ENCODE data around the gene PSMC3. TPM values are rescaled to one million over a fixed set of nuclear protein-coding genes. Genes with fewer than 3 reads are reported as not detected.

PSMC3 gene
- 188 to 258 TPM (median 203 TPM) in 5 replicates for total RNA-seq (2022; extraction: Qiagen RNA extraction; ENCODE audit: low read depth)

DNA sequence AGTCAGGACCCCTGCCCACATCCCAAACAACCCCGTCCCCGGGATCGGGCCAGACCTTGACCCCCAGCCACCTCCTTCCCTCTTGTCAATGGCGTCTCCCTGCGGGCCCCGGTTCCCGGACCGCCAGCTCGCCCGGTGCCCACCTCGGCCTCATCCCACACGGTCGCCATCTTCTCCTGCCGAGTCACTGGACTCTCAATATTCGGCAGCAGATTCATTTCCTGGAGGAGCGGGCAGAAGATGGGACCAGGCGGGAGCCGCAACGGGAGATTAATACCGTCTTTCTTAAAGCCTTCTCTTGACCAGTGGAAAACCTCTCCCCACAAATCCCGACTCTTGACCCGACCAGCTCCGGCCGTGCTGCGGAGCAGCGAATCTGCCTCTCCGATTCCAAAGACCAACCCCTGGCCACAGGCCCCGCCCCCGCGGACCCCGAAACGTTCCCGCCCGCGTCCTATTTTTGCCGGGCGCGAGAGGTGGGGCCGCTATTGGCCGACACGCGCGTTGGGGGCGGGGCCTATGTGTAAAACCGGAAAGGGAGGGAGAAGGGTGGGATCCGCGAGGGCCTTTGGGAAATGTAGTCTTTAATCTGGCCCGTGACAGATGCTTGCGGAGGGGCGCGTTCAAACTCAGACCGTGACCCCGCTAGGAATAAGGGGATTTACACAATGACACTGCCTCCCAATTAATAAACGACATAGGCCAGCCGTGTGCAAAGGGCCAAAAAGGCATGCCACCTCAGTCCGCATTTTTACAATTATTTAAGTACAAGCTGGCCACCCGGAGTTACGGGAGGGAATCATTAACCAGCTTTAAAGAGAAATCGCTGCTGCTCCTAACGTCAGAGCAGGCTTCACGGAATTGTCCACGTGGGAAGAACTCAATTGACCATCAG is at the start of gene PSMC3:
PSMC3 (minus strand) TSS at position 378 of the 895 bp plus-strand sequence; CDS start at position 218, 160 bp downstream.

DNA sequence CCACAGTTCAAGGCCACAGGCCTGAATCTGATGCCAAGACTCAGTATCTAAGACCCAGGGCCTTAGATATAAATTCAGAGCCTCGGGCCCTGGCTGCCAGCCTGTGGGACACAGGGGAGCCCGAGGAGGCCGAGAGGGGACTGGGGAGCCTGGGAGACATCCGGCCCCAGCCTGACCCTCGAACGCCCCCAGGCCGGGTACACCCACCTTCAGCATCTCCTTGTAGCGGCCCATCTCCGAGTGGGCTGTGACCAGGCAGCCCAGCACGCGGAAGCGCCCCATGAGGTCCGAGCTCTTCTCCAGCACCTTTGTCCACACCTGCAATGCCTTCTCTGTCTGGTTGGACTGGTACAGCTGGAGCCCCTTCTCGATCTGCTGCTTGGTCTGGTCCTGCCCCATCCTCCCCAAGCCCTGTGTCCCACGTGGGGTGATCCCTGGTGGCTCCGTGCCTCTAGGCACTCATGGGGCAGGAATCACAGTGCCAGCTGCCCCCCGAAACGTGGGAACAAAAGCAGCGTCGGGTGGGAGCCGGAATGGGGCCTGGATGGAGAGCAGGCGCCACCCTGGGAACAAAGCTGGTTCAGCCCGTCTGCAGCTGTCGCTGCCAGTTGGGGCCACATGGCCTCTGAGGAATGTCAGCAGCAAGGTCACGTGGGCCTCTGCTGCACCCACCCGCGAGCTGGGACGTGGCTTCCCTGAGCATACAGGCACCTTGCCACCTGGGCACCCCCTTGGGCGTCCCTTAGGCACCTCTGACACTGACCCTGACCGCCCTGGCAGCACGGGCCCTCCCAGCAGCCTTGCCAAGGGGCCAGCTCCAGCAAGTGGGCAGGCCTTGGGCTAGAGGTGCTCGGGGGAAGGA is 22.6 kb upstream of the PSMC3 start, which contains the start of gene RAPSN:
RAPSN (minus strand) TSS at position 571 of the 862 bp plus-strand sequence; CDS start at position 399, 172 bp downstream.

DNA sequence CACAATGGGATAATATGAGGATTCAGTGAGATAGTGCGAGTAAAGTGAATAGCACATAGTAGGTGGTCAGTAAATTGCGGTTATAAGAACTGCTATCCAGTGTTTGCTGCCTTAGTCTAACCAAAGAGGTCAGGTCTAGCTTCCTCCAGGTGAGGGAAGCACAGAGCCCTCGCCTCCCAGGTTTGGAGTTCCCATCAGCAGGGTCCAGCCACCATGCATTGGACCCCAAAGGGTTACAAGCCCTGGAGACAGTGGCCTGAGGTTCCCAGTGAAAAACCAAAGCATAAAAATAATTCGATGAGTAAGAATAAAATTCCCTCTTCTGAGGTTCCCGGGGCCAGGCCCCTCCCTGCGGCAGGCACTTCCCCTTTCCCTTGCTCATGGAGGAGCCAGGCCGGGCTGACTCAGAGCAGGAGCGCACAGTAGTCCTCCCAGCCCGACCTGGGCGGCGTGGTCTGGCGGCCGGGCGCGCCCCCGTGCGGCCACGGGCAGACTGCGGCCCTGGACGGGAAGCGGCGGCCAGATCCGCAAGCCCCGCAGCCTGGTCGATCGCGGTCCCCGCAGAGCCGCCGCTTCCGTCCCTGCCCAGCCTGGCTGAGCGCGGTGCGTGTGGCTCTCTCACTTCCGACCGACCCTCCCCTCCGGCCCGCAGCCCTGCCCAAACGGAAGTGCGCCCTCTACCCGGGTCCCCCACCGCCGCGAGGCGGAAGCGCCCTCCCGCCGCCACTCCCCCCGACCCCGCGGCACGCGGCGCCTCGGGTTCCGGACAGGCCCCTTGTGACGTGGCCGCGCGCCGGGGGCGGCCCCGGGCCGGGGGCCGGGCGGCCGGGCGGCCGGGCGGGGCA is 18.3 kb downstream of the PSMC3 start, which contains the start of gene SLC39A13:
SLC39A13 (plus strand) TSS at position 845 of the 845 bp plus-strand sequence. CDS start 1,505 bp downstream, outside the sequence.

DNA sequence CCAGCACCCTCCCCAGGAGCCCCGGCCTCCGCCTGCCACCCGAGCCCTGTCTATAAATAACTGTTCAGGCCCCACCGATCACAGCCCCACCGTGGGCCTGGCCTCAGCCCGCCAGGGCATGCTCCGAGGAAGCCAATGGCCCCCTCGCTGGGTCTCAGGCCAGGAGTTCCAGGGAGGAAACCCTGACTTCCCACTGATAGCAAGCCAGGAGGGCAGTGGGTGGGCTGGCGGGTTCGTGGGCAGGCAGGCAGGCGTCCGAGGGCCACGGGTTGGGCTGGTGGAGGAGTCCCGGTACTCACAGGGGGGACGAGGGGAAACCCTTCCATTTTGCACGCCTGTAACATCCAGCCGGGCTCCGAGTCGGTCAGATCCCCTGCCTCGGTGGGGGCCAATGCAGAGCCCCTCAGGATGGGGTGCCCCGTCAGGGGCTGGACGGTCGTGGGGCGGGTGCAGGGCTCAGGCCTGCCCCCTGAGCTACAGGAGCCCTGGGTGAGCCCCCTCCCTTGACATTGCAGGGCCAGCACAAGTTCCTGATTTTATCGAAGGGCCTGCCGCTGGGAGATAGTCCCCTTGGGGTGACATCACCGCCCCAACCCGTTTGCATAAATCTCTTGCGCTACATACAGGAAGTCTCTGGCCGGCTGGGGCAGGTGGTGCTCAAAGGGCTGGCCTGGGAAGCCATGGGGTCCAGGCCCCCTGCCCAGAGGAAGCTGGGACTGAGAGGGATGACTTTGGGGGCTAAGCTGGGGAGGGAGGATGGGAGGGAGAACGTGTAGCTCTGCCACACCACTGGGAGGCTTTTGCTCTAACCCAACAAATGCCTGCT is 48.0 kb downstream of the PSMC3 start, which contains the start of gene SPI1:
SPI1 (minus strand) TSS at position 538 of the 826 bp plus-strand sequence; CDS start at position 344, 194 bp downstream.

Other genes starting within 250 kb of the PSMC3 start
- 25.8 to 41.6 TPM (median 26.7 TPM) in 5 replicates for gene ARFGAP2, start 249.6 kb downstream of the PSMC3 start, total RNA-seq (2022; extraction: Qiagen RNA extraction; ENCODE audit: low read depth)
- 25.8 to 36.2 TPM (median 30.0 TPM) in 5 replicates for gene PACSIN3, start 240.0 kb downstream of the PSMC3 start, total RNA-seq (2022; extraction: Qiagen RNA extraction; ENCODE audit: low read depth)
- 80.4 to 99.0 TPM (median 86.1 TPM) in 5 replicates for gene DDB2, start 211.5 kb downstream of the PSMC3 start, total RNA-seq (2022; extraction: Qiagen RNA extraction; ENCODE audit: low read depth)
- 20.4 to 29.9 TPM (median 22.9 TPM) in 5 replicates for gene ACP2, start 177.6 kb downstream of the PSMC3 start, total RNA-seq (2022; extraction: Qiagen RNA extraction; ENCODE audit: low read depth)
- 8.4 to 14.0 TPM (median 12.3 TPM) in 5 replicates for gene NR1H3, start 168.4 kb downstream of the PSMC3 start, total RNA-seq (2022; extraction: Qiagen RNA extraction; ENCODE audit: low read depth)
- gene MADD, start 156.3 kb downstream of the PSMC3 start, total RNA-seq (2022; extraction: Qiagen RNA extraction; ENCODE audit: low read depth) = 22.2 to 23.2 TPM (median 22.5 TPM) in 5 replicates
- 0.05 to 0.06 TPM (median 0.05 TPM) in 4 of 5 replicates, not detected in the other for gene MYBPC3, start 73.7 kb downstream of the PSMC3 start, total RNA-seq (2022; extraction: Qiagen RNA extraction; ENCODE audit: low read depth)
- gene SPI1, start 47.9 kb downstream of the PSMC3 start, total RNA-seq (2022; extraction: Qiagen RNA extraction; ENCODE audit: low read depth) = 0.11 TPM in 1 of 5 replicates, not detected in the others
- gene SLC39A13, start 17.8 kb downstream of the PSMC3 start, total RNA-seq (2022; extraction: Qiagen RNA extraction; ENCODE audit: low read depth) = 40.7 to 54.0 TPM (median 50.3 TPM) in 5 replicates
- 0.06 to 0.41 TPM (median 0.17 TPM) in 4 of 5 replicates, not detected in the other for gene RAPSN, start 22.7 kb upstream of the PSMC3 start, total RNA-seq (2022; extraction: Qiagen RNA extraction; ENCODE audit: low read depth)
- 44.8 to 51.9 TPM (median 50.5 TPM) in 5 replicates for gene CELF1, start 126.7 kb upstream of the PSMC3 start, total RNA-seq (2022; extraction: Qiagen RNA extraction; ENCODE audit: low read depth)
- gene PTPMT1, start 139.2 kb upstream of the PSMC3 start, total RNA-seq (2022; extraction: Qiagen RNA extraction; ENCODE audit: low read depth) = 55.9 to 79.3 TPM (median 74.3 TPM) in 5 replicates
- gene KBTBD4, start 152.5 kb upstream of the PSMC3 start, total RNA-seq (2022; extraction: Qiagen RNA extraction; ENCODE audit: low read depth) = 19.7 to 22.9 TPM (median 20.6 TPM) in 5 replicates
- gene NDUFS3, start 152.6 kb upstream of the PSMC3 start, total RNA-seq (2022; extraction: Qiagen RNA extraction; ENCODE audit: low read depth) = 94.0 to 141 TPM (median 137 TPM) in 5 replicates
- gene FAM180B, start 160.2 kb upstream of the PSMC3 start, total RNA-seq (2022; extraction: Qiagen RNA extraction; ENCODE audit: low read depth) = 0.10 TPM in 1 of 5 replicates, not detected in the others
- 0.07 to 0.10 TPM (median 0.08 TPM) in 3 of 5 replicates, not detected in the others for gene C1QTNF4, start 168.0 kb upstream of the PSMC3 start, total RNA-seq (2022; extraction: Qiagen RNA extraction; ENCODE audit: low read depth)
- gene MTCH2, start 216.1 kb upstream of the PSMC3 start, total RNA-seq (2022; extraction: Qiagen RNA extraction; ENCODE audit: low read depth) = 101 to 150 TPM (median 138 TPM) in 5 replicates